Measurements from ENCODE around the gene DUSP9.

DNA sequence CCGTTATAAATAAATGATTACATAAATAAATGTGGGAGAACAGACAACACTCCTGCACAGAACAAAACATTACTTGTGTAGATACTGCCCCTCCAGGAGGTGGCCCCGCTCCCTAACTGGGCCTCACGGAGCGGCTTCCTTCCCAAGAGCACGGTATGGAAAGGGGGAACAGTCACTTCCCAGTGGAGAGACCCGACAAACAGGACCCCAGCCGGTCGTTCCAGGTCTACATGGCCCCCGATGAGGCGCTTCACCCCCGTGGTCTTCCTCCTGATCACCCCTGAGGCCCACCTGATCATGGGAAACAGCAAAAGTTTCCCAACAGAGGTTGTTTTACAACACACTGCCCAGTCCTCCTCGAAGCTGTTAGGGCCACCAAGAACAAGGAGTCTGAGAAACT, 34.2 kb downstream of the DUSP9 start:
- no peak for TF ChIP-seq CTCF (IDR thresholded peaks at IDR 0.05; ENCODE audit: poor library complexity)
- TF ChIP-seq EZH2 (IDR thresholded peaks at IDR 0.05; ENCODE audit: borderline replicate concordance), result no peak
- TF ChIP-seq EZH2phosphoT487 (IDR thresholded peaks at IDR 0.05; ENCODE audit: low read depth, severe bottlenecking, unreplicated experiment), result no peak
